ENCODE measurements around the gene DEFB128.

DEFB128 gene

DNA sequence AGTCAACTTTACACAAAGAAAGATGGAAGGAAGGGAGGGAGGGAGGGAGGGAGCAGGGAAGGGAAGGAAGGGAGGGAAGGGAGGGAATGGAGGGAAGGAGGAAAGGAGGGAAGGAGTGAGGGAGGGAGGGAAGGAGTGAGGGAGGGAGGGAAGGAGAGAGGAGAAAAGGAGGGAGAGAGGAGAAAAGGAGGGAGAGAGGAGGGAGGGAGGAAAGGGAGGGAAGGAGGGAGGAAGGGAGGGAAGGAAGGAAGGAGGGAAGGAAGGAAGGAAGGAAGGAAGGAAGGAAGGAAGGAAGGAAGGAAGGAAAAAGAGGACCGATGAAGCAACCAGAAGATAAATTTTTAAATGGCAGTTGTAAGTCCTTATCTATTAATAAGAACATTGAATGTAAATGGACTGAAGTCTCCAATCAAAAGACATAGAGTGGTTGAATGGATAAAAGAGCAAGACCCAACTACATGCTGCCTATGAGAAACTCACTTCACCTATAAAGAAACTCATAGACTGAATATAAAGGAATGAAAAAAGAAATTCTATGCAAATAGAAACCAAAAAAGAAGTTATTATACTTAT lies 31.8 kb upstream of the DEFB128 start:
- no peak for DNase-seq
- no peak overlapping the region for H3K4me3 ChIP-seq (ENCODE audit: low read depth, low read length)
- no peaks in the 10 kb centered on the region for H3K9me3 ChIP-seq (ENCODE audit: severe bottlenecking)
- H3K36me3 ChIP-seq = no peaks in the 10 kb centered on the region
- TF ChIP-seq, protein P1, sequence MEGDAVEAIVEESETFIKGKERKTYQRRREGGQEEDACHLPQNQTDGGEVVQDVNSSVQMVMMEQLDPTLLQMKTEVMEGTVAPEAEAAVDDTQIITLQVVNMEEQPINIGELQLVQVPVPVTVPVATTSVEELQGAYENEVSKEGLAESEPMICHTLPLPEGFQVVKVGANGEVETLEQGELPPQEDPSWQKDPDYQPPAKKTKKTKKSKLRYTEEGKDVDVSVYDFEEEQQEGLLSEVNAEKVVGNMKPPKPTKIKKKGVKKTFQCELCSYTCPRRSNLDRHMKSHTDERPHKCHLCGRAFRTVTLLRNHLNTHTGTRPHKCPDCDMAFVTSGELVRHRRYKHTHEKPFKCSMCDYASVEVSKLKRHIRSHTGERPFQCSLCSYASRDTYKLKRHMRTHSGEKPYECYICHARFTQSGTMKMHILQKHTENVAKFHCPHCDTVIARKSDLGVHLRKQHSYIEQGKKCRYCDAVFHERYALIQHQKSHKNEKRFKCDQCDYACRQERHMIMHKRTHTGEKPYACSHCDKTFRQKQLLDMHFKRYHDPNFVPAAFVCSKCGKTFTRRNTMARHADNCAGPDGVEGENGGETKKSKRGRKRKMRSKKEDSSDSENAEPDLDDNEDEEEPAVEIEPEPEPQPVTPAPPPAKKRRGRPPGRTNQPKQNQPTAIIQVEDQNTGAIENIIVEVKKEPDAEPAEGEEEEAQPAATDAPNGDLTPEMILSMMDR (IDR thresholded peaks at IDR 0.05; ENCODE audit: low read depth, low read length) = no peak
- peaks cover 10% of the 10 kb centered on the region for H3K27me3 ChIP-seq (ENCODE audit: insufficient read depth, low read depth, severe bottlenecking)
- no peak overlapping the region for H3K27ac ChIP-seq

DNA sequence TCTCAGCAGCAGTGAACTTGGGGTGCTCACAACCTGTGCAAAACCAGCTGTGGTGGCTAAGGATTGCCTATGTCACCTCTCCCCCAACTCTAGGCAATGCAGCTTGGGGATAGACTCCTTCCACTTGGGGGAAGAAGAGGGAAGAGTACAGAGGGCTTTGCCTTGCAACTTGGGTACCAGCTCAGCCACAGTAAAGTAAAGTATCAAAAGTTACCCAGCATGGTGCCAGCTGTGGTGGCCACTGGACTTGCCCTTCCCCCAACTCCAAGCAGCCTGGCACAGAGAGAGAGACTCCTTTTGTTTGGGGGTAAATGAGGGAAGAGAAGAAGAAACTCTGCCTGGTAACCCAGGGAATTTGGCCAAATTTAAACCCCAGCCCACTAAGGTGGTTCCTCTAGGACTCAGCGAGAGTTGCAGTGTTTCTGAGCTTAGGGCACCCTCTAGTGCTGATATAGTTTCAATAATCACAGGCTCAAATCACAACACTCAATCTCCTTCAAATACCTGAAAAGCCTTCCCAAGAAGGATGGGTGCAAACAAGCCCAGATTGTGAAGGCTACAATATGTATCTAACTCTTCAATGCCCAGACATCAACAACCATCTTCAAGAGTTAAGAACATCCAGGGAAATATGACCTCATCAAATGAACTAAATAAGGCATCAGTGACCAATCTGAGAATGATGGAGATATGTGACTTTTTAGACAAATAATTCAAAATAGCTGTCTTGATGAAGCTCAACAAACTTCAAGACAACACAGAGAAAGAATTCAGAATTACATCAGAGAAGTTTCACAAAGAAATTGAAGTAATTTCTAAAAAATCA lies 30.0 kb upstream of the DEFB128 start:
- H3K9me3 ChIP-seq (ENCODE audit: severe bottlenecking) = no peaks in the 10 kb centered on the region

DNA sequence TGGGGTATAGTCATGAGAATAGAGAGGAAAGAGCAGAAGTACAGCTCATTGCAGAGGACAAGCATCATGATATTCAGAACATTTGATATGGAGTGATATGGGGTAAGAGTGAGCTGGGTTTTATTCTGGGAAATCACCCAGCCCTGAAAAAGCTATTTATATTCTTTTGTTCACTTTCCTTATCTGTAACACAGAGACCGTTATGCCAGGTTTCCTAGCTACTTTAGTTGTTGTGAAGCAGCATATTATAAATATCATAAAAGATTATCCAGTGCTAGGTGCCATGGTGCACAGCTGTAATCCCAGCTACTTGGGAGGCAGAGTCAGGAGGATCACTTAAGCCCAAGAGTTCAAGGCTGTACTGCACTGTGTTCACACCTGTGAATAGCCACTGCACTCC lies 27.8 kb upstream of the DEFB128 start:
- Histone ChIP-seq H3K36me3 (no peaks in the 10 kb centered on the region), H3K27me3 (ENCODE audit: insufficient read depth, low read depth, severe bottlenecking) (peaks cover 10% of the 10 kb centered on the region), H3K4me3 (ENCODE audit: low read depth, low read length) (no peak overlapping the region), H3K9me3 (ENCODE audit: severe bottlenecking) (no peaks in the 10 kb centered on the region), H3K27ac (no peak overlapping the region)
- TF ChIP-seq, protein P1 (IDR thresholded peaks at IDR 0.05; ENCODE audit: low read depth, low read length) = no peak
- no peak for DNase-seq

More for the DNA sequence above, 30.0 kb upstream of the DEFB128 start:
- TF ChIP-seq, protein P1 (IDR thresholded peaks at IDR 0.05; ENCODE audit: low read depth, low read length) = peak; percentile 59
- no peak overlapping the region for H3K27ac ChIP-seq
- no peaks in the 10 kb centered on the region for H3K36me3 ChIP-seq
- H3K4me3 ChIP-seq (ENCODE audit: low read depth, low read length) = no peak overlapping the region
- H3K27me3 ChIP-seq (ENCODE audit: insufficient read depth, low read depth, severe bottlenecking) = peaks cover 10% of the 10 kb centered on the region
- peak; percentile 25 for DNase-seq

DNA sequence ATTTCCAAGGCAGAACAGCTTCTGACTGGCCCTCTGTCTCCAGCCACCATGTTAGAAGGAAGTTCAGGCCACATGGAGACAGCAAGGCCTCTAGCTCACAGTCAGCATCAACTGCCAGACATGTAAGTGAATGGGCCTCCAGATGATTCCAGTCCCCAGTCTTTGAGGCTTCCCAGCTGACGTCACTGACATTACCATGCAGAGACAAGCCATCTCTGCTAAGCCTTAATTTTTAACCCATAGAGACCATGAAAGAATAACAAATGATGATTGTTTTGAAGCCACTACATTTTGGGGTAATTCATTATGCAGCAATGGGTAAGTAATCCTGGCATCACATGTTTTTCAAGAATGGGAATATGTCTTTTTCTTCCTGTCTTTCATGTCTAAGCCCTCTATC lies 26.3 kb upstream of the DEFB128 start:
- Histone ChIP-seq H3K27ac (no peak overlapping the region), H3K27me3 (ENCODE audit: insufficient read depth, low read depth, severe bottlenecking) (peaks cover 6% of the 10 kb centered on the region), H3K9me3 (ENCODE audit: severe bottlenecking) (no peaks in the 10 kb centered on the region), H3K4me3 (ENCODE audit: low read depth, low read length) (no peak overlapping the region), H3K36me3 (no peaks in the 10 kb centered on the region)
- TF ChIP-seq, protein P1 (IDR thresholded peaks at IDR 0.05; ENCODE audit: low read depth, low read length) = no peak
- DNase-seq = no peak

DNA sequence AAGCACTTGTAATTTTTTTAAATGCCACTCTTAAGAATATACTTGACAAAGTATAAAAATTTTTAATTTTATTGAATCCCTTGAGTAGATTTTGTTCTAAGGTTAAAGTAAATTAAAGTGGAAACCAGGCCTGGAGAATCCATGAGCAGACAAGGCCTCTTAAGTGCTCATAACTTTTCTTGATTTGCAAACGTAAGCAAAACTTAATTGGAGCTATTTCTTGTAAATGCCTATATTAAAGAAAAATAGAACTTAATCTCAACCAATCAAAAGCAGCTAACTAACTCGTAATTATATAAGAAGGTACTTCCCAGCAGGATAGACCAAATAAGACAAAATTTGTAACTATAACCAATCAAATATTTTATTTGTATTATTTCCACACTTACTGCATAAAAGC lies 24.9 kb upstream of the DEFB128 start:
- Histone ChIP-seq H3K27me3 (ENCODE audit: insufficient read depth, low read depth, severe bottlenecking) (no peaks in the 10 kb centered on the region), H3K36me3 (no peaks in the 10 kb centered on the region), H3K9me3 (ENCODE audit: severe bottlenecking) (no peaks in the 10 kb centered on the region), H3K4me3 (ENCODE audit: low read depth, low read length) (no peak overlapping the region), H3K27ac (no peak overlapping the region)
- no peak for DNase-seq
- TF ChIP-seq, protein P1 (IDR thresholded peaks at IDR 0.05; ENCODE audit: low read depth, low read length) = no peak
